GM12878 (cell line): Measurements from ENCODE around the gene RASD1.

Source experiments
- EP300 ChIP-seq, 2 experiments: fragments of 150-350 bp in 1 of 2; IDR thresholded peaks; 2 replicates each; pipeline ENCODE4 v1.6.1; 2011 to 2012; ENCODE audit warnings: low read depth in 2 of 2, low read length in 2 of 2, borderline replicate concordance in 1 of 2, improper control_type of control experiment in 1 of 2, inconsistent platforms in 1 of 2; ENCODE audit not compliant: control insufficient read depth in 1 of 2
- TF ChIP-seq, protein P1 (sequence below), 3 experiments: IDR thresholded peaks in 2 of 3; conservative IDR thresholded peaks in 1 of 3; 2 replicates each; pipeline ENCODE4 v1.5.1; 2011; ENCODE audit warnings: low read depth in 3 of 3, low read length in 3 of 3, mild to moderate bottlenecking in 3 of 3, control low read depth in 2 of 3, moderate library complexity in 2 of 3, inconsistent platforms in 1 of 3, mixed read lengths in 1 of 3; ENCODE audit not compliant: control insufficient read depth in 2 of 3, insufficient read depth in 1 of 3; ENCODE audit errors: extremely low read depth in 1 of 3

DNA sequence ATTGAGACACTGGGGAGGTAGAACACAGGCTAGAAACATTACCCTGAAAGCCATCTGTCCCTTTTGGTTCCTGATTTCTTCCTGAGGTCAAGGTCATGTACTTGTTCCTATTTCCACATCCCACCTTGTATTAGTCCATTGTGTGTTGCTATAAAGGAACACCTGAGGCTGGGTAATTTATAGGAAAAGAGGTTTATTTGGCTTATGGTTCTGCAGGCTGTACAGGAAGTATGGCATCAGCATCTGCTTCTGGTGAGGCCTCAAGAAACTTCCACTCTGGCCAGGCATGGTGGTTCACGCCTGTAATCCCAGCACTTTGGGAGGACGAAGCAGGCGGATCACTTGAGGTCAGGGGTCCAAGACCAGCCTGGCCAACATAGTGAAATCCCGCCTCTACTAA lies 26.8 kb downstream of the RASD1 start:
- TF ChIP-seq, protein P1, sequence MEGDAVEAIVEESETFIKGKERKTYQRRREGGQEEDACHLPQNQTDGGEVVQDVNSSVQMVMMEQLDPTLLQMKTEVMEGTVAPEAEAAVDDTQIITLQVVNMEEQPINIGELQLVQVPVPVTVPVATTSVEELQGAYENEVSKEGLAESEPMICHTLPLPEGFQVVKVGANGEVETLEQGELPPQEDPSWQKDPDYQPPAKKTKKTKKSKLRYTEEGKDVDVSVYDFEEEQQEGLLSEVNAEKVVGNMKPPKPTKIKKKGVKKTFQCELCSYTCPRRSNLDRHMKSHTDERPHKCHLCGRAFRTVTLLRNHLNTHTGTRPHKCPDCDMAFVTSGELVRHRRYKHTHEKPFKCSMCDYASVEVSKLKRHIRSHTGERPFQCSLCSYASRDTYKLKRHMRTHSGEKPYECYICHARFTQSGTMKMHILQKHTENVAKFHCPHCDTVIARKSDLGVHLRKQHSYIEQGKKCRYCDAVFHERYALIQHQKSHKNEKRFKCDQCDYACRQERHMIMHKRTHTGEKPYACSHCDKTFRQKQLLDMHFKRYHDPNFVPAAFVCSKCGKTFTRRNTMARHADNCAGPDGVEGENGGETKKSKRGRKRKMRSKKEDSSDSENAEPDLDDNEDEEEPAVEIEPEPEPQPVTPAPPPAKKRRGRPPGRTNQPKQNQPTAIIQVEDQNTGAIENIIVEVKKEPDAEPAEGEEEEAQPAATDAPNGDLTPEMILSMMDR (IDR thresholded peaks at IDR 0.05 in 2 of 3, conservative IDR thresholded peaks at IDR 0.05 in 1 of 3; ENCODE audit: control insufficient read depth in 2 of 3, extremely low read depth in 1 of 3, insufficient read depth in 1 of 3, low read depth in 3 of 3, low read length in 3 of 3), result no peak
- TF ChIP-seq EP300 (IDR thresholded peaks at IDR 0.05; ENCODE audit: borderline replicate concordance in 1 of 2, control insufficient read depth in 1 of 2, low read depth in 2 of 2, low read length in 2 of 2), result no peak
